Peyer's patch (tissue), 4 donors: ENCODE data around the gene NFAM1. TPM values are rescaled to one million over a fixed set of nuclear protein-coding genes. Genes with fewer than 3 reads are reported as not detected.

ENCODE experiments used
- DNase-seq, 3 donors: peaks; one replicate each; pipeline ENCODE4 v3.0.0-alpha.2; 2017 to 2019
- H3K27ac ChIP-seq, 4 donors: fragments of 200-600 bp; sonication (generic); one replicate each; pipeline ENCODE4 v1.5.1; 2016 to 2019
- H3K27me3 ChIP-seq, 2 donors: fragments of 200-600 bp; sonication (generic); one replicate each; pipeline ENCODE4 v1.5.1; 2019
- H3K36me3 ChIP-seq, 3 donors: fragments of 200-600 bp; sonication (generic); one replicate each; pipeline ENCODE4 v1.5.1; 2016 to 2019
- H3K4me1 ChIP-seq, 4 donors: fragments of 200-600 bp; sonication (generic); one replicate each; pipeline ENCODE4 v1.5.1; 2016 to 2019
- H3K4me3 ChIP-seq, 4 donors: fragments of 200-600 bp; sonication (generic); 1 replicate in 3 of 4; 2 replicates in 1 of 4; pipeline ENCODE4 v1.5.1; 2016 to 2019; ENCODE audit warnings: mild to moderate bottlenecking in 1 of 4
- H3K9me3 ChIP-seq, 4 donors: fragments of 200-600 bp; sonication (generic); one replicate each; pipeline ENCODE4 v1.5.1; 2016 to 2019; ENCODE audit warnings: mild to moderate bottlenecking in 1 of 4
- CTCF ChIP-seq, 6 experiments: fragments of 450-650 bp in 4 of 6; fragments of 200-600 bp in 2 of 6; sonication (generic) in 1 of 6; IDR thresholded peaks; one replicate each; pipeline ENCODE4 v1.5.1; 2017 to 2019; ENCODE audit warnings: antibody characterized with exemption in 6 of 6, mild to moderate bottlenecking in 3 of 6, moderate library complexity in 1 of 6
- POLR2A ChIP-seq, 2 donors: fragments of 450-650 bp; IDR thresholded peaks; one replicate each; pipeline ENCODE4 v1.5.1; 2017; ENCODE audit warnings: antibody characterized with exemption in 2 of 2, mild to moderate bottlenecking in 2 of 2, moderate library complexity in 2 of 2
- total RNA-seq, 4 donors: library from RNA; depleted of rRNA; stranded (reverse); fragments of >200 nt; gene quantifications; one replicate each; pipeline ENCODE4 v1.1.0, GENCODE V29; 2016

Gene NFAM1
- total RNA-seq, 4 donors from 2014 or later, result 0.35 to 2.4 (median 1.0) TPM

GRCh38 chr22:42452916-42453315, 20.7 kb upstream of the NFAM1 start:
- DNase-seq, result no peak
- H3K4me1 ChIP-seq, result no peaks in the 10 kb centered on the region
- no peak overlapping the region for H3K4me3 ChIP-seq
- H3K36me3 ChIP-seq, result no peaks in the 10 kb centered on the region
- no peaks in the 10 kb centered on the region for H3K27me3 ChIP-seq
- TF ChIP-seq CTCF (IDR thresholded peaks at IDR 0.05) (no peak), POLR2A (IDR thresholded peaks at IDR 0.05) (no peak)
- no peaks in the 10 kb centered on the region for H3K9me3 ChIP-seq
- H3K27ac ChIP-seq, result no peak overlapping the region

DNA sequence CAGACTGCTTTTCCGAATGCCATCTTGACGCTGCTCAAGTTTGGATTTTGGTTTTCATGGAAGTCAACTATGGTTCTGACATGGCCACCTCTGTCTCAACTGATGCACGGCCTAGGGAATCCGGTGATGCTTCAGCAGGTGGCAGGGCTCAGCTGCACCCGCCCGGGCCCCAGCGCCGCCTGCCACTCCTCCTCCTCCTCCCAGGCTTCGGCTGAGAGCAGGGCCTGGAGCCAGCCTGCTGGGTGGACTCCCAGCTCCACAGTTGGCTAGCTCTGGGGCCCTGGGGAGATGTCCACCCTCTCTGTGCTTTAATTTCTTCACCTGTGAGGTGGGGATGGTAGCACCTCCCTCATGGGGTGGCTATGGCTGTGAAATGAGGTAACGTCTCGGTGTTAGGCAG, 20.3 kb upstream of the NFAM1 start:
- H3K36me3 ChIP-seq, result no peaks in the 10 kb centered on the region
- no peak overlapping the region for H3K27ac ChIP-seq
- TF ChIP-seq POLR2A (IDR thresholded peaks at IDR 0.05) (no peak), CTCF (IDR thresholded peaks at IDR 0.05) (no peak)
- no peaks in the 10 kb centered on the region for H3K9me3 ChIP-seq
- DNase-seq, result no peak
- H3K27me3 ChIP-seq, result no peaks in the 10 kb centered on the region
- H3K4me1 ChIP-seq, result no peaks in the 10 kb centered on the region
- no peak overlapping the region for H3K4me3 ChIP-seq

DNA sequence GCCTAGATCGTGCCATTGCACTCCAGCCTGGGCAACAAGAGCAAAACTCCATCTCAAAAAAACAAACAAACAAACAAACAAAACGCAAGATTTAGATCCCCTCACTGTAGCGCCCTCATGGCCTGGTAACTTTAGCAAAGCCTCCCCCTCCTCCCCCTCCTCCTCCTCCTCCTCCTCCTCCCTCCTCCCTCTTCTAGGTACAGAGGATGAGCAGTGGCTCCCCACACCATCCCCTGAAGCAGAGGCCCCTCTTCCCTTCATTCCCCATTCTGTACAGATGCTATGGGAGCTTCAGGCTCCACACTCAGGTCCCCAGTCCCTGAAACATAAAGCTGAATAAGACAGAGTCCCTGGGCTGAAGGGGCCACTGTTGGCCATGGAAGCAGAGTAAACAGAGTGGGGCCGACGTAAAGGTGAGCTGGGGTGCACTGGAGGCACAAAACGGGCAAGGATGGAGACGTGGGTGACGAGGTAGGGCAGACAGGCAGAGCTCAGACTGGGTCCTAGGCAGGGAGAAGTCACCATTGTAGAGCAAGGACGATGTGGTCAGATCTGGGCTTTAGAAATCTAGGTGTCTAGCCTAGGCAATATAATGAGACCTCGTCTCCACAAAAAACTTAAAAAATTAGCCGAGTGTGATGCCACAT, 19.4 kb upstream of the NFAM1 start:
- TF ChIP-seq CTCF (IDR thresholded peaks at IDR 0.05), result no peak
- TF ChIP-seq POLR2A (IDR thresholded peaks at IDR 0.05), result no peak
- Histone ChIP-seq H3K36me3 (no peaks in the 10 kb centered on the region), H3K27me3 (no peaks in the 10 kb centered on the region), H3K4me3 (no peak overlapping the region), H3K9me3 (no peaks in the 10 kb centered on the region), H3K4me1 (no peaks in the 10 kb centered on the region), H3K27ac (no peak overlapping the region)
- DNase-seq, result no peak

- H3K9me3 ChIP-seq, result no peaks in the 10 kb centered on the region
- H3K4me3 ChIP-seq, result no peak overlapping the region
- DNase-seq, result no peak
- no peaks in the 10 kb centered on the region for H3K4me1 ChIP-seq
- no peaks in the 10 kb centered on the region for H3K27me3 ChIP-seq
- TF ChIP-seq POLR2A (IDR thresholded peaks at IDR 0.05) (no peak), CTCF (IDR thresholded peaks at IDR 0.05) (no peak)
- no peaks in the 10 kb centered on the region for H3K36me3 ChIP-seq
- H3K27ac ChIP-seq, result no peak overlapping the region
These were observed 18.7 kb upstream of the NFAM1 start for GRCh38 chr22:42450862-42451261.

DNA sequence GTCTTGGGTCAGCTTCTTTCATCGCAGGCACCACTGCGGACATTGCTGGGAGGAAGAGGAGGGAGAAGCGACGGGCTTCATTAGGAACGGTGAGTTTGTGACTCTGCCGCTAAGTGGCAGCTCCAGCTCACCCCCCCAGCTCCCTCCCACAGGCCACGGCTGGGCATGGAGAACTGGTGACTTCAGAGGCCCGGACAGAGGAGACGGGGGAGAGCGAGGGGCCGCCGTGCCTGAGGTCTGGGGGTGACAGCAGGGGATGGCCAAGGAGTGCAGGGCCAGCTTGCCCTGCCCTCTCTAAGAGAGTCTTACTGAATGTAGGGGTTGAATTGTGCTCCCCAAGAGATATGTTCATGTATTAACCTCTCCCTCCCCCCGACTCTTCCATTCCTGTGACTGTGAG, 13.9 kb upstream of the NFAM1 start:
- DNase-seq, result no peak
- no peak overlapping the region for H3K4me3 ChIP-seq
- no peak overlapping the region for H3K27ac ChIP-seq
- TF ChIP-seq POLR2A (IDR thresholded peaks at IDR 0.05), result no peak
- no peak for TF ChIP-seq CTCF (IDR thresholded peaks at IDR 0.05)
- H3K36me3 ChIP-seq, result no peaks in the 10 kb centered on the region
- no peaks in the 10 kb centered on the region for H3K27me3 ChIP-seq
- H3K4me1 ChIP-seq, result peaks cover 0 to 18% (median 8%) of the 10 kb centered on the region in 4 donors
- no peaks in the 10 kb centered on the region for H3K9me3 ChIP-seq
